HL-60 (cell line): Measurements from ENCODE around the gene TELO2.

Experiments used
- CTCF ChIP-seq: IDR thresholded peaks from one replicate; pipeline ENCODE4 v1.5.1; 2011; ENCODE audit warnings: low read length, control low read depth, inconsistent platforms; ENCODE audit not compliant: insufficient read depth
- REST ChIP-seq: IDR thresholded peaks from 2 replicates; pipeline ENCODE4 v1.6.1; 2012; ENCODE audit warnings: low read depth; ENCODE audit not compliant: insufficient replicate concordance

- no peak for TF ChIP-seq CTCF
- no peak for TF ChIP-seq REST
Measured at GRCh38 chr16:1506494-1507213, 13.5 kb downstream of the TELO2 start.
